SW480 (cell line): Measurements from ENCODE around the gene MAPKAP1.

ENCODE experiments used
- DNase-seq: peaks from one replicate; pipeline ENCODE4 v3.0.0-alpha.2; 2016; ENCODE audit warnings: low spot score

Gene MAPKAP1

DNA sequence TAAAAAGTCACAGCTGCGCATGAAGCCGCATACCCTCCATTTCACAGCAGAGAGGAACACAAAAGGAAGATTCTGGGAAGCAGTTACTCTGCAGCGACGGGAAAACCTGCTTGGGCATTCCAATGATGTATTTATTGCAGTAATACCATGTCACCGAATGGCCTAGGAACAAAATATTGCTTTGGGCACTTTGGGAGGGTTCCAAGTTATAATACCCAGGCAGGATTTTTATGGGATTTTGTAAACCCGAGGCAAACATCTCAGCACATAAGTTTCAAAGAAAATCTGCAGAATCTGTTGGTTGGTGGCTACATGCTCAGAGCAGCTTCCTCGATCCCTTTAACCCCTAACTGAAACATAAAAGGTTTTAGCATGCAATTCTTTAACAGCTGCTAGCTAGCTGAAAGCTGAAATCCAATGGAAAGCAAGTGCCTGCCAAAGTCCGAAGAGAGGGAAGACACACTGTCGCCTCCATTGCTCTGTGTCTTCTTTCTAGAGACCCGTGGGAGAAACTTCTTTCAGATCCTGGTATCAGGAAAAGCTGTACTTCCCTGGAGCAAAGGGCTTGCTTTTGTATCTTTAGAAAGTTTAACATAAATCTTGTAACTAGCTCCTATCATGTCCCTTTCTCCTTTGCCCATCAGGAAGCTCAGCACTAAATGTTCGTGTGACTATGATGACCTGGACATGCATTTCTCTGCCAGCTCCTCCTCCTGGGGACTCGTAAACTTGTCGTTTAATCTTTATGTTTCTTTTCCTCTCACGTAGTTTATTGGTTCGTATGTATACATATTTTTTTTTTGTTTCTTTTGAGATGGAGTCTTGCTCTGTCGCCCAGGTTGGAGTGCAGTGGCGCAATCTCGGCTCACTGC lies 195.0 kb downstream of the MAPKAP1 start:
- no peak for DNase-seq

GRCh38 chr9:125510980-125511379 lies 196.0 kb downstream of the MAPKAP1 start:
- DNase-seq = no peak

DNA sequence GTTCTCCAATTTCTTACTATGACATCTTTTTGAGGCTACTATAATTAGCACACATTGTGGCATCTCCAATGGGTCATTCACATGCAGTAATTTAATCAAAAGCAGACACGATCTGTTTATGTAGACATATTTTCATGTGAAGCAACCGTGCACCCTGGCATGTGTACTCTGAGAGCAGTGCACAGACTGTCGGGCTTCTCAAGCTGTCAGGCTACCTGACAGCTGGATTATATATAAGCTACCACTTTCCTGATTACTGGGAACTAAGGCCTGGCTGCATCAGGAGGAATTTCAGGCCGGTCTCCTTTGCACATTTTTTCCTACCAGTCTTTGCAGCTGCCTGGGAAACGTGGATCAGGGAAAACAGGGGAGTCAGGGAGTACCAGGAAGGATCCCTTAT lies 197.5 kb downstream of the MAPKAP1 start:
- DNase-seq = no peak

- no peak for DNase-seq
Observed at GRCh38 chr9:125508249-125508648, 198.8 kb downstream of the MAPKAP1 start.

GRCh38 chr9:125507226-125507625 lies 199.8 kb downstream of the MAPKAP1 start:
- no peak for DNase-seq

DNA sequence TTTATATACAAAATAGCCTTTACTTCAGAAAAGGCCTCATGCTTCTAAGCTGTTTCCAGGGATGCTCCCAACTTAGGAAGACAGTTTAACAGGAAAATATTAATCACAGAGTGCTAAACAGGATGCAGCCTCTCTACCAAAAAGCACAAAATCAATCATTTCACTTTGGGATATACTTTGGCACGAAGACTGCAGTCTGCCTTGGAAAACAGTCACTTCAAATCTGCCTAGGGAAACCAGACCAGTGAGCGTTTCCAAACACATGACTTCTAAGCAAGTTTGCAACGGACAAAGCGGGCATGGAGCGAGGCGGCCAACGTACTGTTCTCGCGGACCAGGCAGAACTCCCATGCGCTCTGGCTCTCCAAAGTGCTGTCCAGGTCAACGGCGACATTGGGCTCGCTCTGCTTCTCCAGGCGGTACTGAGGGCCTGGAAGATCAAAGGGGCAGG lies 201.0 kb downstream of the MAPKAP1 start:
- DNase-seq = no peak

DNA sequence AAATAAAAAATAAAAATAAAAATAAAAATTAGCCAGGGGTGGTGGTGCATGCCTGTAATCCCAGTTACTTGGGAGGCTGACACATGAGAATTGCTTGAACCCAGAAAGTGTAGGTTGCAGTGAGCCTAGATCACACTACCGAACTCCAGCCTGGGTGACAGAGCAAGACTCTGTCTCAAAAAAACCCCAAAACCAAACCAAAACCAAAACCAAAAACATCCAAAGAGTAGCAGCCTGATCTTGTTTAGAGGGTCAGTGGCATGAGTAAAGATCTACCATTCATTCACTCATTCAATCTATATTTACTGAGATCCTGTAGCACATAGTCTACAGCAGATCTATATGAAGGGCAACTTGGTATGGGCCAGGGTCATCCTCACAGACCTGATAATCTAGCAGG lies 202.4 kb downstream of the MAPKAP1 start:
- DNase-seq = no peak

DNA sequence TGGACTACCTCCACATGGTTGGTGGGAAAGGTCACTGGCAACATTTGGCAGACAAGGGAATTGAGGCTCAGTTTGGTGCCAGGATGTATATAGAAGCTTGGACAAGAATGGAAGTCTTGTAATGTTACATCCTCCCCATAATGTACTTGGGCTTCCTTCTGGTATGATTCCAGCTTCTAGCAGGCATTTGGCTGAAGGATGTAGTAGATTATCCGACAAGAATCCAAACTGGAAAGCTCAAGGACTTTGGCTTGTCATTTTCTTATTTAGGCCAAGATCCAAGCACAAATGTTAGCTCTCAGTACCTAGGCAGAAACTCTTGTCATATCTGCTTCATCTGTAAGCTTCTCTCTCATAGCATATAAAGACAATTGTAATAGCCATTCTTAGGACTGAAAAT lies 209.1 kb downstream of the MAPKAP1 start:
- DNase-seq = no peak

- DNase-seq = no peak
Observed at GRCh38 chr9:125497478-125497877, 209.5 kb downstream of the MAPKAP1 start.

GRCh38 chr9:125496313-125496834 lies 210.6 kb downstream of the MAPKAP1 start:
- no peak for DNase-seq

GRCh38 chr9:125495172-125496119 lies 211.6 kb downstream of the MAPKAP1 start:
- DNase-seq = no peak

DNA sequence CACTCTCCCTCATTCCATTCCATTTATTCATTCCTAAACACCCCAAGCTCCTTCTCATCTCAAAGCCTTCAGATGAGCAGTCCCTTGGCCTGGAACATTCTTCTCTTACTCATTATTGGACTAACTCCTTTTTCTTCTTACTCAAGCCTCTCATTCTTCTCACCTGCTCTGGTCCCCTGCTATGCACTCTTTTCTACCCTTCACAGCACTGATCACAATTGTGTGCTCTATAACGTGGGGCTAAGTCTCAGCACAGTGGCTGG lies 212.4 kb downstream of the MAPKAP1 start:
- DNase-seq = no peak

- DNase-seq = no peak
Observed at GRCh38 chr9:125493881-125494652, 212.9 kb downstream of the MAPKAP1 start.

DNA sequence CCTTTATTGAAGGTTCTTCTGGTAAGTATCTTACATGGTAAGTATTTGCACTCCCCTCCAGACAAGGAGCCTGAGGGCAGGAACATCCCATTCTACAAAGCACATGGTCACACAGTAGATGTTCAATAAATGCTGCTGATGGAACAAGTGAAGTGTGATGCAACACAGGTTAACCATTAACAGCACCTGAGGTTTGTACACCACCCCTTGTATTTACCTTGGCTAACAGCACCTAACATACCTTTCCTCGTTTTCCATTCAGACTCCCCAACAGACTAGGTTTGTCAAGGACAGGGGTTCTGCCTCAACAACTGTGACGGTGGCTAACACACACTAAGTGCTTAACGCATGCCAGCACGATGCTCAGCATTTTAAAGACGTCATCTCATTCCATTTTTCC lies 213.6 kb downstream of the MAPKAP1 start:
- peak; percentile 17 for DNase-seq

DNA sequence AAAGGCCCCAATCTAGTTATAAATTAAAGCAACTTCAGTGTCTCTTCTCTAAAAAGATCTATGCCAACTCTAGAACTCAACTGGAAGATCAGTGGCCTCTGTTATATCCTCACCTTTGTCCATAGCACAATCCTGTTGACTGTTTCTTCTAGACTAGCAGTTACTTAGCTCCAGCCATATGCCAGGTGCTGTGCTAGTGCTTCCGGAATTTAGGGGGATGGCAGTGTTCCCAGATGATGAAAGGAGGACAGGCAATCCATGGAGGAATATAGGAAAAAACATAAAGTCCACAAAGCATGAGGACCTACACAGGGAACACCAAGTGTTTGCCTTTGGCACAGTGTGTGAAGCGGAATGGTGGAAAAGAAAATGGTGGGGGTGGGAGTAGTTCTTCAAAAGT lies 214.3 kb downstream of the MAPKAP1 start:
- no peak for DNase-seq

DNA sequence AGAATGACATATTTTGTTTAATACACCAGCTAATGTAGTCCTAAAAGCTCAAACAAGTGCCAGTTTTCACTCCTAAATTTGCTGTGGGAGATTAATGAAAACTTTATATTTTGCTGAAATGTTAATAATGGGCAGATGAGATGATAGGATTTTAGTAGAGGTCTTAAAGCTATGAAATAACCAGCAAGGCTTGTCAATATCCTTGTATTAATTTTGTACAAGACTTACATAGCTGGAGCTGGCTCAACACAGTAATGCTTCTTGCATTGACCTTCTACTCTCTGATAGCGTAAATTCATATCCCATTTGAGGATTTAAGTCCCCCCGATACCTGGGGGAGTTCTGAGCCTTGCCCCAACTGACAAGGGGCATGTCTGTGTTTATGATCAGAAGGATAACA lies 219.2 kb downstream of the MAPKAP1 start:
- DNase-seq = no peak

GRCh38 chr9:125486576-125486975 lies 220.4 kb downstream of the MAPKAP1 start:
- DNase-seq = no peak

DNA sequence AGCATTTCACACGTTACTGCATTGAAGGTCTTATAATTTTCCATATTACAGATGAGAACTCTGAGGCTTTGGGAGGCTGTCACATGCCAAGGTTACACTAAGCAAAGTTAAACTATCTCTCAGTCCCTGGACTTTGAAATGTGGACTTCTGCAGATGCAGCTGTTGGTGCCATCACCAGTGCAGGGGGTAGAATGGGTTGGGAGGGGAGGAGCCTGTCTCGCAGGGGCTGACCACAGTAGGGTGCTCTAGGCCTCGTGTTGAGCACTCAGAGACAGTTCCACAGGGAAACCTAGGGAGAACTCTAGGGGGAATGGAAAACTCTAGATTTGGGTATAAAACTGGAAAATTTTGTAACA lies 220.9 kb downstream of the MAPKAP1 start:
- no peak for DNase-seq

DNA sequence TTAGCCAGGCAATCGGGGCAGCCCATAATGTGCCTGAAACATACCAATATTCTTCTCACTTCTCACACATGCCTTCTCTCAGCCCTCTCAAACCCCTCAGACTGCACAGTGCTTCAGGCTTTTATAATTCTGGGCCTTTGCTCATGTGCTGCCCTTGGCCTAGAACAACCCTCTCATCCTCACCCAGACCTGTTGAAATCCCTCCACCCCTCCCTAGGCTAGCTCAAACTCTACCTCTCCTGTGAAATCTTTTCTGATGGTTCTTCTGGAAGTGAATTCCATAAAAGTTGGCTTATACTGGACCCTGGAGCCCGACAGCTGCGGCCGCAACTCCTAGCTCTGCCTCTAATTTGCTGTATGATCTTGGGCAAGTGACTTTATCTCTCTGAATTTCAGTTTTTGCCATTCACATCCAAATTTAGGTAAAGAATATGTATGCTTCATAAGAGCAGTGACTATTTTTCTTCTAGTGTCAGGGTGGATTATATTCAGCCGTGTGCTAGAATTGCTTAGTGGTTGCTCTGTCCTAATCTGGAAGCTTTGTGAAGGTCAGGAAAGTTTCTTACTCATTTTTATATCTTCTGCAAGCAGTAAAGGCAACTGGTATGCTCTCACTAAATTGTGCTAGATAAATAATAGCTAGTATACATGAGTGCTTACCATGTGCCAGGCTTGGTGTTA lies 221.4 kb downstream of the MAPKAP1 start:
- no peak for DNase-seq

DNA sequence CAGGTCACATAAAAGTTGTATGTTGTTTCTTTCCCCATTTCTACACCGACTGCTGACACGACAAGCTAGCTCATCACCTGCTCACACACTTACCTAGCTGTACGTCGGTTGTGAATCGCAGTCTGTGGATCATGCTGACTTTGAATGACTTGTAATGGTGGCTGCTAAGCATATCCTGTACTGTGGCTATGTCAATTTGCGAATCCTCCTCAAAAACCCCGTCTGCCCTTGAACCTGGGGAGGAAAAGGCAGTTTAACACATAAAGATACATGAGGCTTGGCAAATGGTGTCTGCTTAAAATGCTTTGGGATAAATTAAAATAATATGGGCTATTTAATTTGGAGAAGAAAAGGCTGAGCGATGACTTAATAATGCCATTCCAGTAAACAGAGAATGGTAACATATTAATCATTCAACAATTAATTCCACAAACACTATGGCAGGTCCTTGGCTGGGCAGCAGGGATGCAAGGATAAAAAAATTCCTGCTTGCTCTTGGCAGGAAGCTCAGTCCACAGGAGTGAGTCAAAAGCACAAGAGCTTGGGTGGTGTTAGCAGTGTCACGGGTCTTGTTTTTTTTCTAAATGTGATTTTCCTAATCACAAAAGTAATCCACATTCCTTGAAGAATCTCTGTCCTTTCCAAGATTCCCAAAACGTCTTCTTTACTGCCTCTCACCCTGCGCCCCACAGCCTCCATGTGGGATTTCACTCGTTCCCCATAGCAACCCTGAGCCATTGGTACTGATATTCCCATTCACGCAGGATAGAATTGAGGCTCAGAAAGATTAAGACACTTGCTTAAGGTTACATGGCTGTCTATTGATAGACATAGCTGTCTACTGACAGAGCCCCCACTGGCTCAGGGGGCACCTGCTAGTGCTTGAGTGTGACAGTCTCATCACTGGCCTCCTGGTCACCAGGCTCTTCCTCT lies 222.4 kb downstream of the MAPKAP1 start:
- DNase-seq = no peak

GRCh38 chr9:125483697-125484096 lies 223.3 kb downstream of the MAPKAP1 start:
- no peak for DNase-seq
